ENCODE data around the gene EFCAB12. TPM values are rescaled to one million over a fixed set of nuclear protein-coding genes. Genes with fewer than 3 reads are reported as not detected.

EFCAB12 gene
- total and polyA plus RNA-seq, 2 of the 8 experiments (the other 6 are each of a cell fraction or from before 2014, with no cell fraction given) = 0.60 to 0.99 TPM

GRCh38 chr3:129378949-129379348 lies 49.5 kb downstream of the EFCAB12 start (continued):
- TF ChIP-seq CHD7 (IDR thresholded peaks at IDR 0.05; ENCODE audit: insufficient replicate concordance, low read length) (no peak), RBBP5 (IDR thresholded peaks at IDR 0.05; ENCODE audit: borderline replicate concordance, low read depth, low read length) (no peak), CBX8 (IDR thresholded peaks at IDR 0.05; ENCODE audit: borderline replicate concordance, low read depth, low read length) (no peak), TEAD4 (IDR thresholded peaks at IDR 0.05; ENCODE audit: low read depth, low read length) (no peak)
- TF ChIP-seq, protein P1, sequence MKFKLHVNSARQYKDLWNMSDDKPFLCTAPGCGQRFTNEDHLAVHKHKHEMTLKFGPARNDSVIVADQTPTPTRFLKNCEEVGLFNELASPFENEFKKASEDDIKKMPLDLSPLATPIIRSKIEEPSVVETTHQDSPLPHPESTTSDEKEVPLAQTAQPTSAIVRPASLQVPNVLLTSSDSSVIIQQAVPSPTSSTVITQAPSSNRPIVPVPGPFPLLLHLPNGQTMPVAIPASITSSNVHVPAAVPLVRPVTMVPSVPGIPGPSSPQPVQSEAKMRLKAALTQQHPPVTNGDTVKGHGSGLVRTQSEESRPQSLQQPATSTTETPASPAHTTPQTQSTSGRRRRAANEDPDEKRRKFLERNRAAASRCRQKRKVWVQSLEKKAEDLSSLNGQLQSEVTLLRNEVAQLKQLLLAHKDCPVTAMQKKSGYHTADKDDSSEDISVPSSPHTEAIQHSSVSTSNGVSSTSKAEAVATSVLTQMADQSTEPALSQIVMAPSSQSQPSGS (IDR thresholded peaks at IDR 0.05; ENCODE audit: low read length) = no peak

Data from H1 (cell line).